HepG2 (cell line): ENCODE results near the gene PIEZO2.

Experiments
- POLR2G ChIP-seq: fragments of 200-400 bp; formaldehyde crosslinking; IDR thresholded peaks from 2 replicates; pipeline ENCODE4 v1.6.1; 2018; ENCODE audit warnings: mild to moderate bottlenecking, low read depth, low read length, moderate library complexity
- TF ChIP-seq, protein P1 (sequence below), 2 experiments: IDR thresholded peaks; 2 replicates each; pipeline ENCODE4 v1.6.1; 2011 to 2012; ENCODE audit warnings: low read length in 2 of 2, borderline replicate concordance in 1 of 2, low read depth in 1 of 2, mild to moderate bottlenecking in 1 of 2, moderate library complexity in 1 of 2

DNA sequence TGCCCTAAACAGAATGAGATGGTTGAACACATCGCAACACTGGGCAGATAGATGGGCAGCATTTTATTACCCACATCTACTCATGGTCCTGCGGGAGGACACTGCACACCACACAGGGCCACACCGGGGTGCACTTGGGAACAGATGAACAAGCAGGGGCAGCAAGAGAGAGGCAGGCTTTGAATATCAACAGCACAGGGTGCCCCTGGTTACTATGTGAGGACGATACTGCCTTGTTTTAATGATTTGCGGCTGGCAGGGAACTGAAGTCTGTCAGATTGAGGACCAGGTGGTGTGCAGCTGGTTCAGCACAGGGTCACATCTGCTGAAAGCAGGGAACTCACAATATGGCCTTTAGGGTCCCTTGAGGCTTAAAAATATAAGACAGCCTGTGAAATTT lies 195.7 kb downstream of the PIEZO2 start:
- TF ChIP-seq POLR2G = no peak
- TF ChIP-seq, protein P1, sequence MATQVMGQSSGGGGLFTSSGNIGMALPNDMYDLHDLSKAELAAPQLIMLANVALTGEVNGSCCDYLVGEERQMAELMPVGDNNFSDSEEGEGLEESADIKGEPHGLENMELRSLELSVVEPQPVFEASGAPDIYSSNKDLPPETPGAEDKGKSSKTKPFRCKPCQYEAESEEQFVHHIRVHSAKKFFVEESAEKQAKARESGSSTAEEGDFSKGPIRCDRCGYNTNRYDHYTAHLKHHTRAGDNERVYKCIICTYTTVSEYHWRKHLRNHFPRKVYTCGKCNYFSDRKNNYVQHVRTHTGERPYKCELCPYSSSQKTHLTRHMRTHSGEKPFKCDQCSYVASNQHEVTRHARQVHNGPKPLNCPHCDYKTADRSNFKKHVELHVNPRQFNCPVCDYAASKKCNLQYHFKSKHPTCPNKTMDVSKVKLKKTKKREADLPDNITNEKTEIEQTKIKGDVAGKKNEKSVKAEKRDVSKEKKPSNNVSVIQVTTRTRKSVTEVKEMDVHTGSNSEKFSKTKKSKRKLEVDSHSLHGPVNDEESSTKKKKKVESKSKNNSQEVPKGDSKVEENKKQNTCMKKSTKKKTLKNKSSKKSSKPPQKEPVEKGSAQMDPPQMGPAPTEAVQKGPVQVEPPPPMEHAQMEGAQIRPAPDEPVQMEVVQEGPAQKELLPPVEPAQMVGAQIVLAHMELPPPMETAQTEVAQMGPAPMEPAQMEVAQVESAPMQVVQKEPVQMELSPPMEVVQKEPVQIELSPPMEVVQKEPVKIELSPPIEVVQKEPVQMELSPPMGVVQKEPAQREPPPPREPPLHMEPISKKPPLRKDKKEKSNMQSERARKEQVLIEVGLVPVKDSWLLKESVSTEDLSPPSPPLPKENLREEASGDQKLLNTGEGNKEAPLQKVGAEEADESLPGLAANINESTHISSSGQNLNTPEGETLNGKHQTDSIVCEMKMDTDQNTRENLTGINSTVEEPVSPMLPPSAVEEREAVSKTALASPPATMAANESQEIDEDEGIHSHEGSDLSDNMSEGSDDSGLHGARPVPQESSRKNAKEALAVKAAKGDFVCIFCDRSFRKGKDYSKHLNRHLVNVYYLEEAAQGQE (IDR thresholded peaks at IDR 0.05; ENCODE audit: borderline replicate concordance in 1 of 2, low read depth in 1 of 2, low read length in 2 of 2) = no peak
